ENCODE data around the gene FCRLA.

Gene FCRLA

GRCh38 chr1:161735837-161736236 lies 28.8 kb downstream of the FCRLA start:
- DNase-seq, result no peak

GRCh38 chr1:161736335-161736969 lies 29.4 kb downstream of the FCRLA start:
- no peak for DNase-seq

- DNase-seq, result no peak
Measured at GRCh38 chr1:161737625-161738024, 30.6 kb downstream of the FCRLA start.

GRCh38 chr1:161738627-161739287 lies 31.7 kb downstream of the FCRLA start:
- no peak for DNase-seq

GRCh38 chr1:161739865-161740566 lies 33.0 kb downstream of the FCRLA start:
- no peak for DNase-seq

GRCh38 chr1:161740921-161741320 lies 33.9 kb downstream of the FCRLA start:
- DNase-seq, result no peak

- no peak for DNase-seq
Measured at GRCh38 chr1:161743231-161743630, 36.2 kb downstream of the FCRLA start.

GRCh38 chr1:161747801-161748200 lies 40.8 kb downstream of the FCRLA start:
- DNase-seq, result no peak

- peak; percentile 98 for DNase-seq
Measured at GRCh38 chr1:161749509-161750407, 42.7 kb downstream of the FCRLA start, which contains the start of gene DUSP12. Gene DUSP12 (plus strand): TSS chr1:161749786. CDS start chr1:161749802, 16 bp downstream.

- no peak for DNase-seq
Measured at GRCh38 chr1:161763522-161764098, 56.6 kb downstream of the FCRLA start.

Data from retina (tissue), 1 donor.